Transverse colon (tissue), 4 donors: ENCODE data around the gene MYO16. TPM values are rescaled to one million over a fixed set of nuclear protein-coding genes. Genes with fewer than 3 reads are reported as not detected.

ENCODE experiments used
- DNase-seq: peaks from one replicate; pipeline ENCODE4 v3.0.0-alpha.2; 2019
- H3K27ac ChIP-seq, 4 donors: fragments of 200-600 bp; sonication (generic); 2 replicates each; pipeline ENCODE4 v1.5.1; 2016 to 2018; ENCODE audit warnings: inconsistent platforms in 4 of 4
- H3K27me3 ChIP-seq: fragments of 200-600 bp; sonication (generic); 2 replicates; pipeline ENCODE4 v1.5.1; 2017; ENCODE audit warnings: inconsistent platforms
- H3K36me3 ChIP-seq, 4 donors: fragments of 200-600 bp; sonication (generic); 2 replicates each; pipeline ENCODE4 v1.5.1; 2017 to 2019; ENCODE audit warnings: inconsistent platforms in 4 of 4
- H3K4me1 ChIP-seq, 4 donors: fragments of 200-600 bp; sonication (generic); 2 replicates each; pipeline ENCODE4 v1.5.1; 2017 to 2020; ENCODE audit warnings: inconsistent platforms in 4 of 4
- H3K4me3 ChIP-seq, 4 donors: fragments of 200-600 bp; sonication (generic); 1 replicate in 1 of 4; 2 replicates in 3 of 4; pipeline versions ENCODE4 v1.5.1 to v1.6.1; 2017 to 2019; ENCODE audit warnings: inconsistent platforms in 4 of 4
- H3K9me3 ChIP-seq, 2 donors: fragments of 200-600 bp; sonication (generic); 2 replicates each; pipeline ENCODE4 v1.5.1; 2017 to 2019; ENCODE audit warnings: inconsistent platforms in 2 of 2
- EP300 ChIP-seq: sonication (generic); formaldehyde crosslinking; IDR thresholded peaks from one replicate; pipeline ENCODE4 v1.6.1; 2017; ENCODE audit warnings: antibody characterized with exemption, low read depth
- POLR2A ChIP-seq: fragments of 450-650 bp; IDR thresholded peaks from one replicate; pipeline ENCODE4 v1.6.1; 2016; ENCODE audit warnings: antibody characterized with exemption, mild to moderate bottlenecking, moderate library complexity
- POLR2AphosphoS5 ChIP-seq, 3 donors: sonication (generic); formaldehyde crosslinking; IDR thresholded peaks; one replicate each; pipeline ENCODE4 v1.6.1; 2016; ENCODE audit warnings: antibody characterized with exemption in 3 of 3
- WGBS, 2 donors: methylation state at CpG; one replicate each; pipeline ENCODE4 v1.1.5; 2018; ENCODE audit warnings: low coverage in 1 of 2; 5-methylcytosine and 5-hydroxymethylcytosine counted together
- in situ Hi-C, 4 donors: fragments of 200-750 bp; cut with MboI; loops; one replicate each; pipeline versions ENCODE4 v1.15.0 to v1.15.1; 2017; ENCODE audit warnings: low sequenced_read_pairs in 3 of 4, low pct_ligation_motif_present in 1 of 4, low pct_unique_long_range_greater_than_20kb in 1 of 4
- intact Hi-C: fragments of 100-400 bp; cut with DNase I; formaldehyde crosslinking; loops from one replicate; pipeline ENCODE4 v1.15.1; 2023; ENCODE audit warnings: low total_unique reads
- total RNA-seq, 4 donors: library from RNA; depleted of rRNA; stranded (reverse); fragments of >200 nt; gene quantifications; one replicate each; pipeline ENCODE4 v1.1.0, GENCODE V29; 2016
- TF ChIP-seq, protein P1 (sequence below), 5 experiments: fragments of 200-600 bp in 3 of 5; fragments of 450-650 bp in 2 of 5; sonication (generic) in 3 of 5; IDR thresholded peaks; 1 replicate in 2 of 5; 2 replicates in 3 of 5; pipeline ENCODE4 v1.5.1; 2016 to 2017; ENCODE audit warnings: antibody characterized with exemption in 5 of 5, inconsistent platforms in 3 of 5, mild to moderate bottlenecking in 2 of 5, moderate library complexity in 1 of 5

MYO16 gene
- total RNA-seq, 4 donors from 2014 or later, result under 0.01 to 3.4 TPM; not detected in 2

DNA sequence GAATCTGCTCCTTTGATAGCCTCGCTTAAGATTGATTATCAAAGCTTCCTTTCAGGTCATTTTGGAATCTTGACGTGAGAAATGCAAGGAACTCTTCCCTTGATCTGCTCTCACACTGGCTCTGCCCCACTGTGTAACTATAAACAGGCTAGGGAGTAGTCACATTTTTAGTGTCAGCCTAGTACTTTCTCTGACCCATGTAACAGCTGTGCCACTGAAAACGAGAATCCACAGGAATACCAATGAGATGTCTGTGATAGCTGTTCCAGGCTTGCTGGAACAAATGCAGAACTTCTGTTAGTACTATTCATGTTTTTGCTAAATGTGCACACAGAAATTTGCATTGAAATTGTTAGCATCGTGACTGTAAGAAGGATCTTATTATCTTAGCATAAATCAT, 221.3 kb downstream of the MYO16 start:
- WGBS, 2 donors, result 47 to 57% methylated on average over 4 of the region's 4 CpGs
- Histone ChIP-seq H3K27ac (no peak overlapping the region), H3K27me3 (no peaks in the 10 kb centered on the region), H3K9me3 (no peaks in the 10 kb centered on the region), H3K4me1 (no peaks in the 10 kb centered on the region), H3K4me3 (no peak overlapping the region), H3K36me3 (no peaks in the 10 kb centered on the region)
- DNase-seq, result no peak
- in situ Hi-C loops (no loop called here), intact Hi-C loops (no loop called here)
- TF ChIP-seq, protein P1, sequence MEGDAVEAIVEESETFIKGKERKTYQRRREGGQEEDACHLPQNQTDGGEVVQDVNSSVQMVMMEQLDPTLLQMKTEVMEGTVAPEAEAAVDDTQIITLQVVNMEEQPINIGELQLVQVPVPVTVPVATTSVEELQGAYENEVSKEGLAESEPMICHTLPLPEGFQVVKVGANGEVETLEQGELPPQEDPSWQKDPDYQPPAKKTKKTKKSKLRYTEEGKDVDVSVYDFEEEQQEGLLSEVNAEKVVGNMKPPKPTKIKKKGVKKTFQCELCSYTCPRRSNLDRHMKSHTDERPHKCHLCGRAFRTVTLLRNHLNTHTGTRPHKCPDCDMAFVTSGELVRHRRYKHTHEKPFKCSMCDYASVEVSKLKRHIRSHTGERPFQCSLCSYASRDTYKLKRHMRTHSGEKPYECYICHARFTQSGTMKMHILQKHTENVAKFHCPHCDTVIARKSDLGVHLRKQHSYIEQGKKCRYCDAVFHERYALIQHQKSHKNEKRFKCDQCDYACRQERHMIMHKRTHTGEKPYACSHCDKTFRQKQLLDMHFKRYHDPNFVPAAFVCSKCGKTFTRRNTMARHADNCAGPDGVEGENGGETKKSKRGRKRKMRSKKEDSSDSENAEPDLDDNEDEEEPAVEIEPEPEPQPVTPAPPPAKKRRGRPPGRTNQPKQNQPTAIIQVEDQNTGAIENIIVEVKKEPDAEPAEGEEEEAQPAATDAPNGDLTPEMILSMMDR (IDR thresholded peaks at IDR 0.05), result no peak
- TF ChIP-seq EP300 (no peak), POLR2AphosphoS5 (IDR thresholded peaks at IDR 0.05) (no peak), POLR2A (no peak)

GRCh38 chr13:108851660-108852059, 222.2 kb downstream of the MYO16 start:
- Histone ChIP-seq H3K4me1 (no peaks in the 10 kb centered on the region), H3K27ac (no peak overlapping the region), H3K9me3 (no peaks in the 10 kb centered on the region), H3K36me3 (no peaks in the 10 kb centered on the region), H3K27me3 (no peaks in the 10 kb centered on the region), H3K4me3 (no peak overlapping the region)
- TF ChIP-seq, protein P1 (IDR thresholded peaks at IDR 0.05), result no peak
- TF ChIP-seq EP300, result no peak
- TF ChIP-seq POLR2A, result no peak
- no peak for TF ChIP-seq POLR2AphosphoS5 (IDR thresholded peaks at IDR 0.05)
- in situ Hi-C loops (no loop called here), intact Hi-C loops (no loop called here)
- no peak for DNase-seq
- WGBS, 2 donors, result 63 to 65% methylated on average over 4 of the region's 4 CpGs

GRCh38 chr13:108853031-108853430, 223.6 kb downstream of the MYO16 start:
- no peaks in the 10 kb centered on the region for H3K9me3 ChIP-seq
- WGBS, 2 donors, result 89 to 90% methylated on average over 7 to 10 of the region's 10 CpGs

GRCh38 chr13:108855737-108856387, 226.5 kb downstream of the MYO16 start:
- in situ Hi-C loops (no loop called here), intact Hi-C loops (no loop called here)
- H3K4me3 ChIP-seq, result no peak overlapping the region
- TF ChIP-seq POLR2A (no peak), EP300 (no peak), POLR2AphosphoS5 (IDR thresholded peaks at IDR 0.05) (no peak)
- TF ChIP-seq, protein P1 (IDR thresholded peaks at IDR 0.05), result no peak
- H3K36me3 ChIP-seq, result no peaks in the 10 kb centered on the region
- 57 to 60% methylated on average over 4 of the region's 4 CpGs for WGBS, 2 donors
- H3K4me1 ChIP-seq, result peaks cover 0 to 9% (median 2%) of the 10 kb centered on the region in 4 donors
- H3K9me3 ChIP-seq, result no peaks in the 10 kb centered on the region
- DNase-seq, result no peak
- no peaks in the 10 kb centered on the region for H3K27me3 ChIP-seq
- no peak overlapping the region for H3K27ac ChIP-seq

More at GRCh38 chr13:108853031-108853430, 223.6 kb downstream of the MYO16 start:
- Histone ChIP-seq H3K36me3 (no peaks in the 10 kb centered on the region), H3K27ac (no peak overlapping the region), H3K27me3 (no peaks in the 10 kb centered on the region), H3K4me1 (no peaks in the 10 kb centered on the region), H3K4me3 (no peak overlapping the region)
- in situ Hi-C loops (no loop called here), intact Hi-C loops (no loop called here)
- DNase-seq, result no peak
- TF ChIP-seq POLR2A, result no peak
- TF ChIP-seq, protein P1 (IDR thresholded peaks at IDR 0.05), result no peak
- no peak for TF ChIP-seq POLR2AphosphoS5 (IDR thresholded peaks at IDR 0.05)
- no peak for TF ChIP-seq EP300
